GM21737 (cell line): Measurements from ENCODE around the gene RIPOR3.
"Not testable (repeated sequence)": the region's sequence is repeated elsewhere in the genome, so short reads cannot be mapped to it uniquely, and the experiment has no call there.

ENCODE experiments used
- ATAC-seq: cut with Tn5 transposase; IDR thresholded peaks from one replicate; pipeline ENCODE4 v1.9.1; 2021; ENCODE audit warnings: mild to moderate bottlenecking, moderate library complexity; ENCODE audit not compliant: unreplicated experiment

The RIPOR3 gene

DNA sequence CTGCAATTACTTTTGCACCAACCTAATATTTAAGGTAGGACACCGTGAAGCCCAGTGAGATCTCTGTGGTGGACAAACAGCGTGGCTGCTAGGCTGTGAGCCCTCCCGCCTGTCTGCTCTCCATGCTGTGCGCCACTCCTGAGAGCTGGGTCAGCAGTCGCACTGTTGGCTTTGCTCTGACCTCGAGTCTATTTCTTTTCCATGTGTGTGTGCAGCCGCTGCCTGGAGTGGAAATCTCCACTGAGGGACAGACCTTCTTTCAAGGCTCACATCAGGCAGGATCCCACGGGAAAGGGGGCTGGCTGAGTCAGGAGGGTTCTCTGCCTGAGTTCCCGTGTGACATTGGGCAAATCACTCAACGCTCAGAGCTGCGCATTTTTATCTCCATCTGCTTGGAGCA, 27.1 kb downstream of the RIPOR3 start:
- ATAC-seq, result no peak

DNA sequence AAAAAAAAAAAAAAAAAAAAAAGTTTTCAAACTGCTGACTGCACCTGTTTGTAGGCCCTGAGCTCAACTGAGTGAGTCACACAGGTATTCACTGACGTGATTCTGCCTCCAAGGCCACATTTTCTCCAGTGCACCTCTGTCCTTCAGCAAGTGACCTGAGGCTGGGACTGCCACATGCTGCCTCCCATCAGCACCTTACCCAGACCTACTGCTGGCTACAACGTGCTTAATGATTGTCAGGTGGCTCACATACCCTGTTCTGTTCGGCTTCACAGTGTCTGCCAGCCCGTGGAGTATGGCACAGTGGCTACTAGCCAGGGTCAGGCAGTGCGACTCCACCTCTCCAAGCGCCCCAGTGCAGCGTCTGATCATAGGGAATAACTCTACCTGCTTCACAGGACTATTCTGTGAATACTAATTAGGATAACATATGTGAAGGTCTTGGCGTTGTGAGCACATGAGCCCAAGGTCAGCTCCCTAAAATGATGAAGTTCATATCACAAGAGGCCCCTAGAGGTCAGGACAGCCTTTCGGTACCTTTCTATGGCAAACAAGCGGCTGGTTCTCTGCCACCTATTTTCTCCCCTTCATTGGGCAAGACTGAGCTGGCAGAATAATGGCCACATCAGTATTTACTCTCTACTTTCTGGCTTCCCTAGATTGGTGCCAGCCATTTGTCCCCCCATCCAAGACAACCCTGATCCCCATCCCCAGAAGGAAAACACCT, 28.1 kb downstream of the RIPOR3 start:
- no peak for ATAC-seq

DNA sequence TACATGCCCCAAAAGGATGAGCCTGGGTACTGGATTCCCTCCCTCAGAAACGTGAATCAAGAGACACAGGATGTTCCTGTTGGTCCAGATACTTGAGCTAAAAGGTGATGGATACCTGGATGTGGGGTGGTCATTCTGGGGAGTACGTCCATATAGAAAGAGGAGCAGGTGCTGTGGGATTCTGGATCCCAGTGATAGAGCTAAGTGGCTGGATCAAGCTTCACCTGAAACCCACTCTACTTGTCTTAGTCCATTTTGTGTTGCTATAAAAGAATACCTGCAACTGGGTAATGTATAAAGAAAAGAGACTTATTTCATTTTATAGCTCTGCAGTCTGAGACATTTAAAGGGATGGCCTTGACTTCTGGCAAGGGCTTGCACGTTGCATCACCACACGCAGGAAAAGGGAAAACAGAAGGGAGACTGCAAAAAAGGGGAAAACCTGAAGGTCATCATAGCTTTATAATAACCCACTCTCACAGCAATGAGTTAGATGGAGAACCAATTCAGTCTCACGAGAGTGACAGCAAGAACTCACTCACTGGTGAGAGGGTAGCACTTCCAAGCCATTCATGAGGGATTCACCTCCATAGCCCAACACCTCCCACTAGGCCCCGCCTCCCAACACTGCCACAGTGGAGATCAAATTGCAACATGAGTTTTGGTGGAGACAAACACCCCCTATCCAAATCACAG, 31.2 kb downstream of the RIPOR3 start:
- ATAC-seq, result no peak

DNA sequence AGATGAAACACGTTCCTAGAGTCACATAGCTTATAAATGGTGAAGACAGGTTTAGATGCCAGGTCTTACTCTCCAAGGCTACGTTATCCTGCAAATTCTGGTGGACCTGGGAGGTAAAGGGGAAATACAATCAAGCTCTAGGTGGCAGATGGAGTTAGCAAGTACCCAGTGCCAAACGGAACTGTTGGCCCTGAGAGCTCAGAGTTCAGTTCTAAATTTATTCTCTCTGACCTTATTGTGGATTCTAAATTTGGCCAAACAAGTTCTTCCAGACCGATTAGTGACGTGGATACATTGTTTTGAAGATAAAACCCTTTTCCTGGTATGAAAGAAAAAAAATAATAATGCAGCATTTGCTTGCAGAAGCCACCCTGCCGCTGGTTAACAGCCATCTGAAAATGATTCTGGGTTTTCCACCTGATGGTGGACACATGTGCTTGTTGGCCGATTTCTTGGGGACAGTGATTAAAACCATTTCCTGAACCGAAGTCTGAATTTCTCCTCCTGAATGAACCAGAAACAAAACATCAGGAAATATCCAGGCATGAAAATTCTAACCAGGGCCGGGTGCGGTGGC, 32.5 kb downstream of the RIPOR3 start:
- no peak for ATAC-seq

DNA sequence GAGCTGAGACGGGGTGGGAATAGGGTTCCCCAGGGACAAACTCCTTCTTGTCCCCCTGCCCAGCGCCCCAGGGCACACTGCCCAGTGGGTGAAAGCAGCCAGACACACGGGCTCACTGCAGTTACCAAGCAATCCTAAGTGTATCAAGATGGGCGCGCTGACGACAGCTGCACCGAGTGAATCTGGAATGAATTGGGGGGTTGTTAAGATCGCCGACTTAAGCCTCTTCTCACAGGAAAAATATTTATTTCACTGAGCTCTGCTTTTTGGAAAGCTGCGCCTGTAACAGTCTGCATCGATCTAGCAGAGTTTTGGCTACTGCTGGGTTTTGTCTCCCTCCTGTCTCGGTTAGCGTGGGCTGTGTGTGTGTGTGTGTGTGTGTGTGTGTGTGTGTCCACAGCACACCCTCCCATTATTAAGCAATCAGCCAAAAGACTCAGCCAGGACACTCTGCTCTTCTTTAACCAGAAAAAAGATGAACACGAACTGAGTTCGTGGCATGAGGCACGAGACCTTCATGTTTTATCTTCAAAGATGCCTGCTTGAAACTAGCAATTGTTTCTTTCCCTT, 35.9 kb downstream of the RIPOR3 start:
- no peak for ATAC-seq

DNA sequence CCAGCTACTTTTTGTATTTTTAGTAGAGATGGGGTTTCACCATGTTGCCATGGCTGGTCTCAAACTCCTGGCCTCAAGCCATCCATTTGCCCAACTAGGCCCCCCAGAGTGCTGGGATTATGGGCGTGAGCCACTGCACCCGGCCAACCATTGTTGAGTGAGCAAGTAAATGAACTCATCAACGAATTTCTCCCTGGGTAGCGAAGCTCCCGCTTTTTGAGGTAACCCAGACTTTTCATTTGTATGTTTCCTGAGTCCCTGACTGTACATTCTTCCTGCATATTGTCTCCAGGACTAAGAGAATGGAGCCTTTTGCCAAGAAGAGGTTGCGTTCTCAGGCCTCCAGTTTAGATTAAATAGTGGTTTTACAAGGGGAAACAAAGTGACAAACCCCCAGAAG, 36.4 kb downstream of the RIPOR3 start:
- no peak for ATAC-seq

DNA sequence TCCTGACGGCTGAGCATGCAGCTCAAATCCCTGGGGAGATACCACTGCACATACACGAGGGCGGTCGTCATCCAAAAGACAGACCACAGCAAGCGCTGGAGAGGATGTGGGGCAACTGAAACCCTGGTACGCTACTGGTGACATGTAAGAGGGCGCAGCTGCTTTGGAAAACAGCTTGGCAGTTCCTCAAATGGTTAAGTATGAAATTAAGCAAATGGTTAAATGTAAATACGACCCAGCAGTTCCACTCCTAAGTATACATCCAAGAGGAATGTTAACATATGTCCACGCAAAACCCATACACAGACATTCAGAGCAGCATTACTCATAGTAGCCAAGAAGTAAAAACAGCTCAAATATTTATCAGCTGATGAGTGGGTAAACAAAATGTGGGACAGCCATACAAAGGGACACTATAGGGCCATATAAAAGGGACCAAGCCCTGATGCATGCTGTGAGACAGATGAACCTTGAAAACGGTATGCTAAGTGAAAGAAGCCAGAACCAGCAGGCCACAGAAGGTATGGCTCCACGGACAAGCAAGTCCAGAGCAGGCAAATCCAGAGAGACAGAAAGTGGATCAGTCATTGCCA, 38.5 kb downstream of the RIPOR3 start:
- no peak for ATAC-seq

DNA sequence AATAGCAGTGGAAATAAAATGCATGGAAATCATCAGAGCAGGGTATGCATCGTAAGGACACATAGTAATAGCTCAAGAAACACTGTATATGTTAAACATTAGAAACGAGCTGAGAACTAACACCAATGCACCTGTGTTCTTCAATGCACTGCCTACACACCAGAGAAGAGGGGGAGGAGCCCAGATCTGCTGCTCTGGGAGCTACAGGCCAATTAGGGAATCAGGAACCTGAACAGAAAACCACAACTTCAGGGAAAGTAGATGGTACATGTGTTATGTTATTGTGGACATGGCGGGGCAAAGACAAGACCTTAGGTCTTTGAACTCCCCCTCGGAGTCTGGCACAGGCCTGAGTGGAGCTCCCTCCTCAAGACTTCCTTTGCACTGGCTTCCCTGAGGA, 39.7 kb downstream of the RIPOR3 start:
- no peak for ATAC-seq

DNA sequence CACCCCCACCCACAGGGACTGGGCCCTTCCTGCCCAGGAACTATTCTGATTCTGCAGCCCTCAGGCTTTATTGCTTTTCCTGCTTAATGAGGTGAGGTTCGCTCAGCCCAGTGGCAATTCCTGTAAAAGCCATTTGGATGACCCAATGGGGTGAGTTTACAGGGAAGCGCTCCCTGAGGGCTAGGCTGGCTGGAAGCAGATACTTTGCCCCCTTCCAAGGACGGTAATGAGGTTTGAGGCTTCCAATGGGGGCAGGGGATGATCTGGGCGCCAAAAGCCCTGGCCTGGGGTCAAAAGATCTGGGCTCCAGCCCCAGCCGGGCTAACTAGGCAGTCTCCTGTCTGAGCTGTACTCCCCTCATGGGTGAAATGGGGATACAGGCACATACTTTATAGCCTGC, 41.8 kb downstream of the RIPOR3 start:
- ATAC-seq, result no peak

DNA sequence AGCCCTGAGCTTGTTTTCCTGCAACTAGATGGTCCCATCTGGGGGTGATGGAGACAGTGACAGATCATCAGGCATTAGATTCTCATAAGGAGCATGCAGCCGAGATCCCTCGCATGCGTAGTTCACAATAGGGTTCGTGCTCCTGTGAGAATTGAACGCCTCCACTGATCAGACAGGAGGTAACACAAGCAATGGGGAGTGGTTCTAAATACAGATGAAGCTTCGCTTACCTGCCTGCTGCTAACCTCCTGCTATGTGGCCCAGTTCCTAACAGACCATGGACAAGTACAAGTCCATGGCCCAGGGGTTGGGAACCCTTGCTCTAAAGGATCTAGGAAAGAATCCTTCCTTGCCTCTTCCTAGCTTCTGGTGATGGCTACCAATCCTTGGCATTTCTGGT, 42.7 kb downstream of the RIPOR3 start:
- ATAC-seq, result no peak

DNA sequence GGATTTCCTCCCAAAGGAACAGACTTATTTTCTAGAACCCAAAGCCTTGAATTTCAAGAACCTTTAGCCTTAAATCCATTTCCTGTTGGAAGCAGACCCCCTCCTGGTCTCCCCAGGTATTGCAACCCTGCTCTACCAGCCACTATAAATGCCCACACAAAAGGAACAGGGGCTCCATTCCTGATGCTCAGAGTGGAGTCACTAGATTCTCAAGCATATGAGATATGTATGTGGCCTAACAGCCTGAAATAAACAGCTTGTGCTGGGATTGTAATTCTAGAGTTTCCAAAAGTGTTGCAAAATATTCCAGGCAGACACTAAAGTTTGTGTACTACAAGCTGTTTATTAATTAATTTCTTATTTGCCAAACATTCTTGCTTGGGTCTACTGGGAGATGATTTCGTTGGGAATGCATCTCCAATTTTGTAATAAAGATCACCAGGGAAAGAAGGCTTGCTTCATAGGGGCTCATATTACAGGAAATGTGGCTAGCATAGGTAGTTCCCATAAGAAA, 44.8 kb downstream of the RIPOR3 start:
- no peak for ATAC-seq

DNA sequence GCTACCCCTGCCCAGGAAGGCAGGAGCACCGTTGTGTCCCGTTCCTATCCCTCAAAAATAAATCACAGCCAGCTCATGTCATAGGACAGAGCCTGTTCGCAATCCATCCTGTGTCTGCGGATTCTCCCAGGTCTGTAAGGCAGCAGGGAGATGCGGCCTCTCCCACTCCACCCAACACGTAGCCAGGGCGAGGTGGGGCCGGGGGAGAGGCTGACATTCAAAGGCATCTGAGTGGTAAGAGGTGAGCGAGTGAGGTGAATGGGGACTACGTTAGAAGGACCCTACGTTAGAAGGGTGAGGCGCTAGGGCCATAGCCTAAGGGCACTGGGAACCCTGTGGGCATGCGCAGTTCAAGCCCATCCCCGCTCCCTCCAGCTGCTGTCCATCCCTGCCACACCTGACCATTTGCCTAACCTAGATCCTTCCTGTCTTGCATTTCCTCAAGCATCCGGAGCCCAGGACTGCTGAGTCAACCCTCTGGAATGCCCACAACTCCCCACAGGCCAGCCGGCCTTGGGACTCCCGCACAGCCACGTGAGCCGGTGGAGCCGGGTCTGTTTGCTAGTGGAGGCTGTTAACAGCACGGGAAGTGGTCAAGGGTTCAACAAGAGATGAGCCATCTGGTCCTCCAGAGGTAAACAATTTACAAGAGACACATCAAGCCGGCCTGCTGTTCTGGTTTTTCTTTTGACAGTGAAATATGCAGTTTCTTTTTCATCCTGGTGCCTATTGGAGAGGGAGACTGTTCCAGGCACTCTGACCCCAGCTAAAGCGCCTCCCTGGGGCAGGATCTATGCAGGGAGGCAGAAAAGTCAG, 45.9 kb downstream of the RIPOR3 start:
- ATAC-seq, result no peak

DNA sequence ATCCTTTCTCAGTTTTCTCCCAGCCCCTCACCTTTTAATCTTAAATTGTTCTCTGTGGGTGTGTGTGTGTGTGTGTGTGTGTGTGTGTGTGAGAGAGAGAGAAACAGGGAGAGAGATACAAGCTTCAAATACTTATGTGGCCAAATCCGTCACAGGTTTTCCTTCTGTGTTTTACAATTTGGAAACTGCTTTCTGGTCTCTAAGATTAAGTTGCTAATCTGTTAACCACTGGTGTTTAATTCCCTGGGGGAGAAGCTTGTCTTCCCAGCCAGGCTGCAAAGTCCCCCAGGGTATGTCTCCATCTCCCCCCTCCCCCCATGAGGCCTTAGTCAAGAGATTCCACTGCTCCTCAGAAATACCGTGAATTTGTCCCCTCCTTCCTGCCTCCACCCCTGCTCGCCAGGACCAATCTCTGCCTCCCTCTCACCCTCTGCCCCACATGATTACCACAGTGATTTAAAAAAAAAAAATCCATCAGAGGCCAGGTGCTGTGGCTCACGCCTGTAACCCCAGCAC, 49.0 kb downstream of the RIPOR3 start:
- ATAC-seq, result no peak

DNA sequence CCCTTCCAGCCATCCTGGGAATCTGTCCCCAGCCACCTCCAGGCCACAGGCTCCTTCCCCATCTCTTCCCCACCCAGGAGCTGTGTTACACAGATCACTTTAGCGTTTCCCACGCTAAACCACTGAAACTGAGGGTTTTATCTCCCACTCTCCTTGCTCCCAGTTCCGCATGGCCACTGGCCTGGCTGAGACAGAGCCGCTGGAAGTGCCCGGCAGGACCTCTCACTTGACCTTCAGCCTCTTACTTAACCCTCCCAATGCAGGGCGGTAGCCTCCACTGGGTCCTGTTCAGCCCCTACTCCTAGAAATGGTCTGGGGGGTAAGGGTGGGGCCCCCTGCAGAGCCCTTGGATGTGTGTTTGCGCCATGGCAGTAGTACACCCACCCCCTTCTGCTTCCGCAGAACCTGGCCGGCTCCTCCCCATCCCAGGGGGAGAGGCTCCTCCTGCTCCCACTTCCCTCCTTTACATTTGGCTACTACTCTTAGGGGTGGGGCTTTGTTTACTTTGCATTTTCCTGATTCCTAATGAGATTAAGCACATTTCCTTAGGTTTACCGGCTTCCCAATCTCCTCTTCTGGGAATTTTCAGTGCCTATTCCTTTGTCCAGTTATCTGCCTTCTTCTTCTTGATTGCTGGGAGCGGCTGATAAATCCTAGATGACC, 49.6 kb downstream of the RIPOR3 start:
- ATAC-seq, result not testable (repeated sequence)

DNA sequence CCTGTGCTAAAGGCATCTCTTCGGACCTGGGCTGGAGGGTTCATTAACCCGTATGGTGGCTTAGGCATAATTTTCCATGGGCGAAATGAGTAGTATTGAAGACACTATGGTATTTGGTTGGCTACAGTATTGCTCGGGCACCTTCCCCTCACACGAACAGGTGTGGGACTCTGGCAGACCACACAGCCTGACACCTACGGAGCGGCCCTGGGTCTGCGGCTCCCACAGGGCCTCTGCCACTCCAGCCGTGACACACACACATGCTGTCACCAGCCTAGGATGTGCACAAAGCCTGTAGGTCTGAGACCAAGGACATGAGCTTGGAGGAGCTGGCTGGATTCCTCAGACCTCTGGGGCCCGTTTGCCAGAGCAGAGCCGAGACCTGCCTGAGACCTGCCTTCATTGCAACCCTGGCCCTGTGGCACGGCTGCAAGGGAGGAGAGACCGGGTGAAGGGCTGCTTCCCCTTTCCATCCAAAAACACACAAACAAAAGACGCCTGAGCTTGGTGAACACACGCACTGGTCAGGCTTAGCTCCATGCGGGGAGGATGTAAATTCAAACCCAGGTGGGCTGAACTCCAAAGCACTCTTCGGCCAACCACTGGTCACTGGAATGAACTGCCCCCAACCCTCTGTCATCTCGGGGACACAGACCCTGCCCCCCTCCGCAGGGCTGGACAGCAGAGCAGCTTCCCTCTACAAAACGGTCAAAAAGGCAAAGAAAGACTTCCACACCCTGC, 51.2 kb downstream of the RIPOR3 start:
- ATAC-seq, result not testable (repeated sequence)

DNA sequence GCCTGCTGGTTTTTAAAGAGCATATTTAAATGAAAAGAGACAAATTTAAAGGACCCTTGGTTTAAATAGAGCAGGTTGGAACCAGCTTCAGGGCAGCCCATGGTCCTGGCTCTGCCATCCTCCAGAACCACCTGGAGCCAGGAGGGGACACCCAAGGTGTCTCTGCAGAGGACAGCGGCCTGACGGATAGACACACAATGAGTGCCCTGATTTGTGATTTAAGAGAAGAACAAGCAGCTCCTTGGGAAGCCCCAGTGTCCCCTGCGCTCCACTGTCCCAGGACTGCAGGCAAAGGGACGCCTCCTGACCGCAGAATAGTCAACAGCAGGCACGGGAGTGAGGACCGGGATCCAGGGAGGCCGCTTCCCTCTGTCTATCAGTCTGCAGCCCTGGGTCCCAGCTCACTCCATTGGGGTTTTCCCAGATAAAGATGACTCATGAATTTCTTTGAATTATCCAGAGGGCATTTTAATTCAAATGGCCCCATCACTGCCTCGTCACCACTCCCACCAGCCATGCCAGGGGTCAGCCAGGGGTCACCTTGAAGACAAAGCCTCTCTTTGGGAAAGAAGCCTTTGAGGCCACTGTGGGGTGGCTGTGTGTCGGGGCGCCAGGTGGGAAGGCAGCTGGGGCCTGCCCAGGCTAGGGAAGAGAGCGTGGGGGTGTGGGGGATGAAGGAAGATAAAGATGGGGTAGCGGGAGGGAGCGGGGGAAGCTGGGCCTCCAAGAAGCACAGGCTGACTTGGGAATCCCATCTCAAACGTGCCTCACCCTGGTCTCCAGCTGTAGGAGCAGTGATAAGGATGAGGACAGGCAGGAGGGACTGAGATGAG, 53.1 kb downstream of the RIPOR3 start:
- ATAC-seq, result not testable (repeated sequence)

DNA sequence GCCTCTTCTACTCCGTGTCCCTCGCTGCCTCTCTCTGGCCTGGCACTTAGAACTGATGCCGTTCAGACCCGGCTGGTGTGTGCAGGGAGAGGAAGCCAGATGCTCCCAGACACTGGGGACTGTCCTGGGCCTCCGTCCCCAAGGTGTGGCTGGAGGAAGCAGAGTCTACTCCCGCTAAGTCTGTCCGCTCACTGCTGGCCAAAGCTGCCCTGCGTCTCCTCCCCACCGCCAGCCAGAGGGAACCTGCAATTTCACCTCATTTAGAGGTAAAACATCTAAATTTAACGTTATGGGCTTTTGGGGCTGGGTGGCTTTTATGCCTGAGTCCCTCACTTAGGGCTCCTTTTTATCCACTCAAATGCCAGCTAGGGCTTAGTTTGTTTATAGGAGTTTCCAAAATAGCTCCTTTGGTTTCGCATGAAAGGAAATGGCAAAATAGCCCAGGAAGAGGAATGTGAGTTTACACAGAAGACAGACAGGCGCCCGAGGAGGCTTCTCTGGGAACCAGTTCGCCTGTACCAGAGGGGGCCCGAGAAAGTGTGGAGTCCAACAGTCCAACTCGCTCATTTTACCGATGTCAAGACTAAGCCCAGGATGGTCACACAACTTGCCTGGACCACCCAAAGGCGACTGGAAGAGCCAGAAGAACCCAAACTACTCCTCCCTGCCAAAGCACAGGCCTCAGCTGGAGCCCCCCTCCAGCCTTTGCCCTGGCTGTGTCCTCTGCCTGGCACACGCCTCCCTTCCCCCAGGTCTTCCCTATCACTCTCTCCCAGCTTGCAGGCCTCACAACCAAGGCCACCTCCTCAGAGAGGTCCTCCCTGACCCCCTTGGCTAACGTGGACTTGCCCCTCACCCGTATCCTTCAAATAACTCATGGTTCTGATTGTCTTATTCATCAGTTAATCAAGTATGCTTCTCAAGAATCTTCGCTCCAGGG, 54.5 kb downstream of the RIPOR3 start:
- no peak for ATAC-seq
